Left renal cortex interstitium (tissue), 4 donors: Measurements from ENCODE around the gene GTF2A1. TPM values are rescaled to one million over a fixed set of nuclear protein-coding genes. Genes with fewer than 3 reads are reported as not detected.

Source experiments
- DNase-seq, 4 donors: peaks; one replicate each; pipeline ENCODE4 v3.0.0-alpha.2; 2013; ENCODE audit warnings: low read depth in 4 of 4, low spot score in 2 of 4, missing footprints in 1 of 4
- polyA plus RNA-seq, 4 donors: library from polyadenylated mRNA; unstranded; fragments of 120-200 nt; gene quantifications; one replicate each; pipeline ENCODE4 v1.2.1, GENCODE V29; 2013; ENCODE audit not compliant: insufficient read length in 4 of 4

The GTF2A1 gene
- polyA plus RNA-seq, 4 donors, result 34.7 to 40.7 (median 37.6) TPM

- no peak for DNase-seq
These were observed 75.7 kb downstream of the GTF2A1 start for GRCh38 chr14:81144824-81145603.

DNA sequence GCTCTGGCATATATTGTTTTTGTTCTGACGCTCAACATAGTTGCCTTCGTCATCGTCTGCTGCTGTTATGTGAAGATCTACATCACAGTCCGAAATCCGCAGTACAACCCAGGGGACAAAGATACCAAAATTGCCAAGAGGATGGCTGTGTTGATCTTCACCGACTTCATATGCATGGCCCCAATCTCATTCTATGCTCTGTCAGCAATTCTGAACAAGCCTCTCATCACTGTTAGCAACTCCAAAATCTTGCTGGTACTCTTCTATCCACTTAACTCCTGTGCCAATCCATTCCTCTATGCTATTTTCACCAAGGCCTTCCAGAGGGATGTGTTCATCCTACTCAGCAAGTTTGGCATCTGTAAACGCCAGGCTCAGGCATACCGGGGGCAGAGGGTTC, 77.0 kb downstream of the GTF2A1 start:
- no peak for DNase-seq

DNA sequence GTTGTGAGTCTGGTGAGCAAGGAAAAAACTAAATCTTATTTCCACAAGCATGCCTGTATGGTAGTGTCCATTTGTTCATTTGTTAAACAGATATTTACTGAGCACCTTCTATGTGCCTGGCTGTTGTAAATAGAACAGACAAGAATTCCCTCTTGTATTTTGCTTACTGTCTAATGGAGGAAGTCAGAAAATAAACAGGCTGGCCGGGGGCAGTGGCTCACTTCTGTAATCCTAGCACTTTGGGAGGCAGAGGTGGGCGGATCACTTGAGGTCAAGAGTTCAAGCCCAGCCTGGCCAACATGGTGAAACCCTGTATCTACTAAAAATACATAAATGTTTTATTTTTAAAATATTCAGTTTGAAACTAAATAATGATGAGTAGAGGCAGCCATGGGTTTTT, 79.3 kb downstream of the GTF2A1 start:
- DNase-seq, result no peak

DNA sequence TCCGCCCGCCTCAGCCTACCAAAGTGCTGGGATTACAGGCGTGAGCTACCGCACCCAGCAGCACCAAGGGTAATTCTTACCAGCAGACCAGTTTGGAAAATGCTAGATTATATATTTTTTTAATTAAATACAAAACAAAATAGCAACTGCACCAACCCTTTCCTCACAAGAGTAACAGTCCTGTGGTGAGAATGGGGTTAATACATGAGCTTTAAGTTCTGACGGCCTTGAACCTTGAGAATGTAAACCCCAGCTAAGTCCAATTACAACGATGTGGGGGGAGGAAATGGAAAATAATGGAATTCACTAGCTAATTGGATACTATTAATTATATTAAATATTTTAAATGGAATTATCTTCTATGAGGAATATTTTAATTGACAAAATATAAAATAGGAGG, 82.3 kb downstream of the GTF2A1 start:
- DNase-seq, result no peak

GRCh38 chr14:81137316-81137715, 83.4 kb downstream of the GTF2A1 start:
- no peak for DNase-seq

DNA sequence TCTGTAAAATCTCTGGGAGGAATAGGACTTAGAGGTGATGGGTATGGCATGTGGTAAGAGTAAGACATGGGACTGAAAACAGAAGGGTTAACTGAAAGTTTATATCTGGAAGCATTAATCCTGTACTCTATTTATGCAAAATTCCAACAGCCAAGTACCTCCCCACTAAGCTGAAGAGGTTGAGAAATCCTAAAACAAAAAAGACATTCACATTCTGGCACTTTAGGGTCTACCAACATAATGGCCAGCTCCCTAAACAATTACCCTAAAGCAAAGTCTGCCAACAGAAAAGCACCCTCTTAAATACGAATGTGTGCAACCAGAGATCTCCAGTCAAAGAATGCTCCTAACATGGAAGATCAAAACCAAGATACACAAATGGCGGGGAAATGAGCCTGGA, 87.4 kb downstream of the GTF2A1 start:
- no peak for DNase-seq

DNA sequence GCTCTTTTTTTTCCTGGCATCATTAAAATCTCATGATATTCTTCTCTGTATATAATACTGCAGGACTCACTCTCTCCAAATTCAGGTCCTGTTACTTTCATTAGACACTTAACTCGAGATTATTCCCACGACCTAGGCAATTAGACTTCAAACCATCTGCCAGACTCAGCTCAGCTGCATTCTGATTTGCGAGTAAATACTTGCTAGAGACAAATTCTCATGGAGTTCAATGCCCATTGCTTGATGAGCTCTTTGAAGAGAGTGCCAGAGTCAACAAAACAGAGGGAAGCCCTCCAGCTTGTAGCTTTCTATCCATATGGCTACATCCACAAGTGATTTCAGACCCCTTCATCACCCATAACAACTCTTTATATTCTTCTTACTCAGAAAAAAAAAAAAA, 88.3 kb downstream of the GTF2A1 start:
- DNase-seq, result peak in 1 of 4 donors; percentile 10

- DNase-seq, result no peak
These were observed 91.5 kb downstream of the GTF2A1 start for GRCh38 chr14:81129242-81129641.

GRCh38 chr14:81127785-81128184, 93.0 kb downstream of the GTF2A1 start:
- DNase-seq, result no peak

- DNase-seq, result no peak
These were observed 95.2 kb downstream of the GTF2A1 start for GRCh38 chr14:81125536-81125935.

Other genes with a start within 250 kb of the GTF2A1 start
- gene STON2, start 179.4 kb upstream of the GTF2A1 start, polyA plus RNA-seq, result 10 to 100 TPM; 33.3 to 63.4 (median 42.2) TPM